ENCODE measurements around the gene C11orf91. TPM values are rescaled to one million over a fixed set of nuclear protein-coding genes. Genes with fewer than 3 reads are reported as not detected.

C11orf91 gene
- total and polyA plus RNA-seq, 2 of the 8 experiments (the other 6 are each of a cell fraction or from before 2014, with no cell fraction given): not detected

DNA sequence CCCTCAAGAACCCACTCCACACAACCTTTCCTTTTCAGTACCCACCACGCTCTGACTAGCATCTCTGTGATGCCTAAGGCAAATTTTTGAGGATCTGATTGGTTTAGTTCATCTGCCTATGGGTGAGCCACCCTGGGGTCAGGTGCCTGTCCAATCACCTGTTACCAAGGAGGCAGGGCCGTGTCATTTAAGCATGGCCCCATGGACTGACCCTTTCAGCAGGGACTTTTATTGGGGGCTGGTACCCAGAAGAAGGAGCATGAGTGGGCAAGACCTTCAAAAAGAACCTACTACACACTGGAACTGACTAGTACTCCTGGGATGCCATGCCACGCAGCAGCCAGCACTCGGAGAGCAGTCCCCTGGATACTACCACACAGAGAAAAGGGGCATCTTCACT, 28.4 kb downstream of the C11orf91 start:
- Histone ChIP-seq H2AFZ (ENCODE audit: low read length) (no peak overlapping the region), H3K36me3 (ENCODE audit: control insufficient read depth in 2 of 4, insufficient read depth in 4 of 4, low read length in 3 of 4) (no peaks in the 10 kb centered on the region), H3K4ac (replicated peaks; ENCODE audit: insufficient read length, low read depth, low read length) (no peak overlapping the region), H3K18ac (ENCODE audit: extremely low read depth, low read length) (no peak overlapping the region), H3K23me2 (ENCODE audit: low read depth, low read length) (no peaks in the 10 kb centered on the region), H3K27ac (ENCODE audit: low read depth, low read length) (no peak overlapping the region), H3K4me3 (ENCODE audit: extremely low read depth in 1 of 4, insufficient read depth in 2 of 4, low read depth in 3 of 4, low read length in 4 of 4) (no peak overlapping the region), H3K23ac (ENCODE audit: insufficient read length) (no peak overlapping the region), H2BK120ac (replicated peaks; ENCODE audit: low read depth, low read length) (no peak overlapping the region), H3K9ac (replicated peaks in 1 of 4; ENCODE audit: extremely low read depth in 1 of 4, low read depth in 3 of 4, low read length in 3 of 4) (no peak overlapping the region), H3K79me2 (ENCODE audit: control insufficient read depth in 1 of 2, insufficient read depth in 2 of 2, low read length in 2 of 2) (no peaks in the 10 kb centered on the region), H3K9me3 (ENCODE audit: insufficient read depth in 2 of 2, low read depth in 1 of 2, low read length in 1 of 2) (no peaks in the 10 kb centered on the region), H3K4me2 (ENCODE audit: insufficient read depth in 1 of 2, low read depth in 2 of 2, low read length in 2 of 2) (no peak overlapping the region), H4K91ac (replicated peaks; ENCODE audit: insufficient read length, low read length) (no peak overlapping the region), H2AK5ac (ENCODE audit: low read depth, low read length) (no peak overlapping the region), H2BK12ac (ENCODE audit: low read depth, low read length) (no peak overlapping the region), H2BK15ac (ENCODE audit: low read length) (no peak overlapping the region), H2BK20ac (ENCODE audit: low read length) (no peak overlapping the region), H3K27me3 (replicated peaks in 1 of 4; ENCODE audit: control insufficient read depth in 3 of 4, extremely low read depth in 1 of 4, insufficient read depth in 3 of 4, low read length in 3 of 4) (no peaks in the 10 kb centered on the region), H4K20me1 (replicated peaks in 1 of 2; ENCODE audit: control insufficient read depth in 1 of 2, insufficient read depth in 2 of 2, low read length in 2 of 2) (no peaks in the 10 kb centered on the region), H3K4me1 (replicated peaks in 1 of 4; ENCODE audit: control insufficient read depth in 3 of 4, insufficient read depth in 4 of 4, low read length in 3 of 4) (peaks cover 0 to 15% (median 14%) of the 10 kb centered on the region in 4 experiments; a peak in 6 of 7 replicates), H2BK5ac (ENCODE audit: low read depth, low read length) (no peak overlapping the region), H3K79me1 (ENCODE audit: low read depth, low read length) (no peaks in the 10 kb centered on the region), H3K56ac (replicated peaks; ENCODE audit: insufficient read length, low read depth, low read length) (no peak overlapping the region), H3K14ac (ENCODE audit: insufficient read length) (no peak overlapping the region), H4K8ac (ENCODE audit: extremely low read depth, insufficient read depth, low read length) (no peak overlapping the region), H4K5ac (ENCODE audit: insufficient read length, low read depth, low read length) (no peak overlapping the region)
- TF ChIP-seq BACH1 (IDR thresholded peaks at IDR 0.05; ENCODE audit: low read length) (no peak), RFX5 (IDR thresholded peaks at IDR 0.05; ENCODE audit: borderline replicate concordance, low read depth, low read length) (peak; percentile 71), RNF2 (IDR thresholded peaks at IDR 0.05; ENCODE audit: borderline replicate concordance, low read depth, low read length, missing control alignments, poor library complexity, severe bottlenecking) (no peak), NRF1 (IDR thresholded peaks at IDR 0.05; ENCODE audit: low read depth, low read length) (no peak)
- CTCF ChIA-PET (ENCODE audit: partially characterized antibody): interaction anchor here (0.8 to 2.0 kb wide), 4 partner anchors 15 to 32 kb away, joined by 3 to 4 read pairs (median 3); no protein-coding TSS in a partner anchor
- POLR2A ChIA-PET (ENCODE audit: partially characterized antibody): no interaction called here
- FAIRE-seq: no peak
- 92% methylated on average over 4 of the region's 4 CpGs; no CpG with 5 or more reads in 1 of the 2 experiments for WGBS, 2 experiments (ENCODE audit: extremely low coverage in 1 of 2, insufficient coverage in 1 of 2, insufficient read length in 1 of 2, insufficient replicate concordance in 2 of 2, low coverage in 1 of 2, low lambda C conversion rate in 2 of 2, missing lambda C conversion rate in 1 of 2)
- DNase-seq (ENCODE audit: low read depth in 1 of 2, low spot score in 2 of 2): no peak

Measured in H1 (cell line).